Right atrium auricular region (tissue), 2 donors: ENCODE results near the gene PYCARD. TPM values are rescaled to one million over a fixed set of nuclear protein-coding genes. Genes with fewer than 3 reads are reported as not detected.

Source experiments
- DNase-seq: peaks from one replicate; pipeline ENCODE4 v3.0.0-alpha.2; 2019; ENCODE audit warnings: low spot score
- H3K27ac ChIP-seq, 2 donors: fragments of 200-600 bp; sonication (generic); 1 replicate in 1 of 2; 2 replicates in 1 of 2; pipeline ENCODE4 v1.5.1; 2016 to 2019
- H3K27me3 ChIP-seq, 2 donors: fragments of 200-600 bp; sonication (generic); one replicate each; pipeline versions ENCODE4 v1.5.1 to v1.6.0; 2017 to 2019
- H3K36me3 ChIP-seq: fragments of 200-600 bp; sonication (generic); one replicate; pipeline ENCODE4 v1.5.1; 2016
- H3K4me1 ChIP-seq, 2 donors: fragments of 200-600 bp; sonication (generic); one replicate each; pipeline versions ENCODE4 v1.5.1 to v1.6.0; 2017 to 2019
- H3K4me3 ChIP-seq, 2 donors: fragments of 200-600 bp; sonication (generic); 1 replicate in 1 of 2; 2 replicates in 1 of 2; pipeline ENCODE4 v1.5.1; 2017 to 2019; ENCODE audit warnings: mild to moderate bottlenecking in 1 of 2, moderate library complexity in 1 of 2
- H3K9me3 ChIP-seq, 2 donors: fragments of 200-600 bp; sonication (generic); one replicate each; pipeline ENCODE4 v1.5.1; 2019
- total RNA-seq, 2 donors: library from RNA; depleted of rRNA; stranded (reverse); fragments of >200 nt; gene quantifications; one replicate each; pipeline ENCODE4 v1.1.0, GENCODE V29; 2016
- TF ChIP-seq, protein P1 (sequence below), 2 donors: fragments of 200-600 bp; sonication (generic); IDR thresholded peaks; one replicate each; pipeline ENCODE4 v1.5.1; 2019; ENCODE audit warnings: antibody characterized with exemption in 2 of 2

PYCARD gene
- total RNA-seq, 2 donors from 2014 or later: 7.9 to 13.8 TPM

DNA sequence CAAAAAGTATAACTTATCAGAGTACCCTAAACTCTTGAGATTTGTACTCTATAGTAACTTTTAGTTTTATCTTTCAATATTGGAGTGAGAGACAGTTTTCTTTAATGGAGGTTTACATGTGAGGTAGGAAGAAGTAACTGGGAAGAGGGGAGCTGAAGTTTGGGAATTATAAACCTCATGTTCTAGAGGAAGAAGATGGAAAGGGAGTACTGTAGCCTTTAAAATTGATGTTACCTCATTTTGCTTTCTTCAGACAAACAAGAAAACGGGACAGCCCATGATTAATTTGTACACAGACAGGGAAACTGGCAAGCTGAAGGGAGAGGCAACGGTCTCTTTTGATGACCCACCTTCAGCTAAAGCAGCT lies 13.2 kb downstream of the PYCARD start:
- Histone ChIP-seq H3K9me3 (no peaks in the 10 kb centered on the region), H3K27ac (no peak overlapping the region), H3K36me3 (peaks cover 100% of the 10 kb centered on the region), H3K4me1 (no peaks in the 10 kb centered on the region), H3K27me3 (no peaks in the 10 kb centered on the region), H3K4me3 (no peak overlapping the region)
- TF ChIP-seq, protein P1, sequence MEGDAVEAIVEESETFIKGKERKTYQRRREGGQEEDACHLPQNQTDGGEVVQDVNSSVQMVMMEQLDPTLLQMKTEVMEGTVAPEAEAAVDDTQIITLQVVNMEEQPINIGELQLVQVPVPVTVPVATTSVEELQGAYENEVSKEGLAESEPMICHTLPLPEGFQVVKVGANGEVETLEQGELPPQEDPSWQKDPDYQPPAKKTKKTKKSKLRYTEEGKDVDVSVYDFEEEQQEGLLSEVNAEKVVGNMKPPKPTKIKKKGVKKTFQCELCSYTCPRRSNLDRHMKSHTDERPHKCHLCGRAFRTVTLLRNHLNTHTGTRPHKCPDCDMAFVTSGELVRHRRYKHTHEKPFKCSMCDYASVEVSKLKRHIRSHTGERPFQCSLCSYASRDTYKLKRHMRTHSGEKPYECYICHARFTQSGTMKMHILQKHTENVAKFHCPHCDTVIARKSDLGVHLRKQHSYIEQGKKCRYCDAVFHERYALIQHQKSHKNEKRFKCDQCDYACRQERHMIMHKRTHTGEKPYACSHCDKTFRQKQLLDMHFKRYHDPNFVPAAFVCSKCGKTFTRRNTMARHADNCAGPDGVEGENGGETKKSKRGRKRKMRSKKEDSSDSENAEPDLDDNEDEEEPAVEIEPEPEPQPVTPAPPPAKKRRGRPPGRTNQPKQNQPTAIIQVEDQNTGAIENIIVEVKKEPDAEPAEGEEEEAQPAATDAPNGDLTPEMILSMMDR (IDR thresholded peaks at IDR 0.05): no peak
- no peak for DNase-seq

DNA sequence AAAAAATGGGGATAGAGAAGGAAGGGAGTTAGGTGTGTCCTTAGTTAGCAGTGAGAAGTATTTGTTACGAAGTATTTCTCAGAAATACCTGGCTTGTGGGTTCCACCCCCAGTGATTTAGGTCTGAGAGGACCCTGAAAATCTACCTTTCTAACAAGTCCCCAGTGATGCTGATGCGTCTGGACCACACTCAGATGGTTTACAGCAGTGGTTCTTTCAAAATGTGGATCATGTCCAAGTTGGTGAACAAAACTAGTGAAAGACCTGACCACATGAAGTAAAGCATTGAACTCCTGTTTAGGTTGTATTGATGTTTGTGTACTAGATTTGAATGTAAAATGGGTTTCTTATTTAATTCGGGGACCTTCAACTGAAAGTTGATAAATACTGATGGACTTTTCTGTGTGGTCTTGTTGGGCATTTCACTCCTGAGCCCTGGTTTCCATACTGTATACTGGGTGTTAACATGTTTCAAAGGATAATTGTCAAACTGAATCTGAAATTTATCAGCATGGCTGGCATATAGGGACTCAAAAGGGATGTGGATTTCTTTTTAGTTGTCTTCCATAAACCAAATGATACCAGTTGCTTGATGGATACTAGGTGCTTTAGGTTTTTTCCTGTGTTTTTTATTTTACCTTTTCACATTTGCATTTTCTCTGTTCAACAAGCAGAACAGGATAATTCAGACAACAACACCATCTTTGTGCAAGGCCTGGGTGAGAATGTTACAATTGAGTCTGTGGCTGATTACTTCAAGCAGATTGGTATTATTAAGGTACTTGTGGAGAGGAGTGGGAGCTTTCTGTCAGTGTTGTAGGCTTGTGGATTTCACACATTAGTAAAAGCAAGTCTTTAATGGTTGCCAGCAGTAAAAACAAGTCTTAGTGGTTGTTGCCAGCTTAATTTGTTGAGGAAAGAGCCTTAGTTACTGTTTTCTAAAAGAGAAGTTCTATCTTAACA lies 13.8 kb downstream of the PYCARD start:
- peaks cover 100% of the 10 kb centered on the region for H3K36me3 ChIP-seq
- TF ChIP-seq, protein P1 (IDR thresholded peaks at IDR 0.05): no peak
- no peak overlapping the region for H3K27ac ChIP-seq
- no peaks in the 10 kb centered on the region for H3K27me3 ChIP-seq
- no peaks in the 10 kb centered on the region for H3K9me3 ChIP-seq
- peaks cover 0 to 4% of the 10 kb centered on the region in 2 donors for H3K4me1 ChIP-seq
- DNase-seq: no peak
- no peak overlapping the region for H3K4me3 ChIP-seq

DNA sequence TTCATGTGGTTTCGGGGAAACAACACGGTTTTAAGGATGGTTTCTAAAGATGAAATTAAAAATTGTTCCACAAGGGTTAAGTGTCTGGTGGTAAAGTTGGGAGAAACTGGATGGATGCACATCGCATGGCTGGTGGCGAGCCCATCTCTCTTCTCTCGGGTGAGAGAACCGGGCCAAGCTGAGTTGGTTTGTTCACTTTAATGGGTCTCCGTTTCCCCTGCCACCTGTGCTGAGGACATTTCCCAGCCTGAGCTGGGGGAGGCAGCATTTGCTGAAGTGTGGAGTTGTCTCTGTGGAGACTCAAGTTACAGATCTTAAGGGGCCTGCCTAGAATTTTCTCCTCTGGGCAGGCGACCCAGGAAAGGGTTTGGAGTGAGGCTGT lies 14.8 kb downstream of the PYCARD start:
- Histone ChIP-seq H3K27ac (no peak overlapping the region), H3K27me3 (no peaks in the 10 kb centered on the region), H3K9me3 (no peaks in the 10 kb centered on the region), H3K4me3 (no peak overlapping the region), H3K36me3 (peaks cover 100% of the 10 kb centered on the region), H3K4me1 (peaks cover 0 to 13% of the 10 kb centered on the region in 2 donors)
- no peak for DNase-seq
- TF ChIP-seq, protein P1 (IDR thresholded peaks at IDR 0.05): no peak

DNA sequence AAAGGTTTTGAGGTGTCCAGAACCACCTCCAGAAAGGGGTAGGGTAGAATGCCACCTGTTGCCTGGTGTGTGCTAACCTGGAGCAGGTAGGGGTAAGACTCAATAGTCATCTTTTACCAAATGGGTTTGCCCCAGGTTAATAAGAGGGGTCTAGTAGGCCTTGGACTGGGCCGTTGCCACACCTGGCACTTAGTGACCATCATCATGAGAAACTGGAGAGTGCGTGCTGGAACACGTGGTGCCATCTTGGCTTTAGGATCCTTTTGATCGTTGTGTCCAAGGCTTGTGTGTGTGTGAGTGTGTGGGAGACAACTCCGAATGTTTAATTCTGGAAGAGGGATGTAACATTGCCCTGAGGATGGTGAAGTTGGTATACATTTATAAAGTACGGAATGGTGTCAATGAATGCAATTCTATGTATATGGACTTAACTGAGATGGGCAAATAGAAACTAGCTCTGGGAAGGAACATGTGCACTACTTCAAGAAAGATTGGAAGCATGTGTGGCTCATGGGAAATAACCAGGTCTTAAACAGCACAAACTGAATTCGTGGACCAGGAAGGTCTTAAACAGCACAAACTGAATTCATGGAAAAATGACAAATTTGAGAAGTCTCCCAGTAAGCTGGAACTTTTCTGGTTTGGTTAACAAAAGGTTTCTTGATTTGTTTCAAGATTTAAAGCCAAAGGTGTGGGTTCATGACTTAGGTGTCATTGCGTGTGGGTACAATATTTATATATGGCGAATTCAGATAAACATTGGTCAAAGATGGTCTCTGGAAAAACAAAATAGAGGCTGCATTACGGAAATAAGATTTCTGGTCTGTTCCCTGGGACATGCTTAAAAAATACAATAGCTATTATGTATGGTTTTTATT lies 15.4 kb downstream of the PYCARD start:
- H3K27ac ChIP-seq: no peak overlapping the region
- TF ChIP-seq, protein P1 (IDR thresholded peaks at IDR 0.05): no peak
- H3K27me3 ChIP-seq: no peaks in the 10 kb centered on the region
- H3K36me3 ChIP-seq: peaks cover 97% of the 10 kb centered on the region
- H3K9me3 ChIP-seq: no peaks in the 10 kb centered on the region
- no peak for DNase-seq
- peaks cover 0 to 20% of the 10 kb centered on the region in 2 donors for H3K4me1 ChIP-seq
- no peak overlapping the region for H3K4me3 ChIP-seq

DNA sequence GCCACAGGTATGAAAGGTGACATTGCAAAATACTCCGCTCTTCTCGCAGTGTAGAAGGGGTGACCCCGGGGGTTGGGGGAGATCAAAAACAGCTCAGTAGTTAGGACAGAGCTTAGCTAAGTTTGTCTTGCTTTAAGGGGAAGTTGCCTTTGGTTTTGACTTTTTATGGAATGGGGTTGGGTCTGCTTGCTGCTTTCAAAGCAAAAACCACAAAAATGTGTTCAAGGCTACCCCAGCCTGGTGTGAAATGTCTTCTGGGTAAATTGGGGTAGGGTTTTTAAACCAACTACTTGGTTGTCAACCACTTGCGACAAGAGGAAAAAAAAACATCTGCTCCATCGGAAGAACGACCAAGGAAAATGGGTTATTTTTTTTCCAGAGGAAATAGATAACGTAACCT lies 16.4 kb downstream of the PYCARD start:
- Histone ChIP-seq H3K4me3 (no peak overlapping the region), H3K36me3 (peaks cover 87% of the 10 kb centered on the region), H3K9me3 (no peaks in the 10 kb centered on the region), H3K27me3 (no peaks in the 10 kb centered on the region), H3K27ac (no peak overlapping the region), H3K4me1 (peaks cover 0 to 30% of the 10 kb centered on the region in 2 donors)
- TF ChIP-seq, protein P1 (IDR thresholded peaks at IDR 0.05): no peak
- DNase-seq: no peak
